Endothelial cell (in vitro differentiated cells): ENCODE measurements around the gene NOG. TPM values are rescaled to one million over a fixed set of nuclear protein-coding genes. Genes with fewer than 3 reads are reported as not detected.

Source experiments
- DNase-seq: peaks from one replicate; pipeline ENCODE4 v3.0.0; 2021; ENCODE audit warnings: low spot score
- H3K27ac Mint-ChIP-seq: one replicate; pipeline ENCODE4 v1.8.0; 2021; ENCODE audit warnings: mixed read lengths, inconsistent platforms; ENCODE audit not compliant: unreplicated experiment
- H3K27me3 Mint-ChIP-seq: one replicate; pipeline ENCODE4 v1.8.0; 2021; ENCODE audit warnings: mild to moderate bottlenecking, moderate library complexity, mixed read lengths, inconsistent platforms; ENCODE audit not compliant: unreplicated experiment
- H3K36me3 Mint-ChIP-seq: one replicate; pipeline ENCODE4 v1.8.0; 2021; ENCODE audit warnings: mild to moderate bottlenecking, low read depth, mixed read lengths, inconsistent platforms; ENCODE audit not compliant: unreplicated experiment
- H3K4me1 Mint-ChIP-seq: one replicate; pipeline ENCODE4 v1.8.0; 2021; ENCODE audit warnings: mild to moderate bottlenecking, mixed read lengths, inconsistent platforms; ENCODE audit not compliant: unreplicated experiment
- H3K4me3 Mint-ChIP-seq: one replicate; pipeline ENCODE4 v1.8.0; 2021; ENCODE audit warnings: mild to moderate bottlenecking, mixed read lengths, inconsistent platforms; ENCODE audit not compliant: unreplicated experiment
- H3K9me3 Mint-ChIP-seq: one replicate; pipeline ENCODE4 v1.8.0; 2021; ENCODE audit warnings: mixed read lengths, inconsistent platforms; ENCODE audit not compliant: unreplicated experiment
- CTCF ChIP-seq: fragments of 200-600 bp; sonication (generic); IDR thresholded peaks from one replicate; pipeline ENCODE4 v1.5.0; 2021; ENCODE audit warnings: antibody characterized with exemption; ENCODE audit not compliant: unreplicated experiment
- total RNA-seq: library from RNA; stranded (reverse); fragmentation: NEBNext Ultra II Directional; extraction: Animal tissue kit (Norgen Biotek cat#: 25700); gene quantifications from one replicate; pipeline ENCODE4 v1.2.1, GENCODE V29; 2021; ENCODE audit not compliant: unreplicated experiment

The NOG gene
- total RNA-seq, 1 donor from 2014 or later, result not detected

- H3K27me3 Mint-ChIP-seq, result peaks cover 2% of the 10 kb centered on the region
- no peaks in the 10 kb centered on the region for H3K4me1 Mint-ChIP-seq
- no peaks in the 10 kb centered on the region for H3K36me3 Mint-ChIP-seq
- H3K27ac Mint-ChIP-seq, result no peak overlapping the region
- no peak for DNase-seq
- H3K9me3 Mint-ChIP-seq, result no peaks in the 10 kb centered on the region
- TF ChIP-seq CTCF, result no peak
- no peak overlapping the region for H3K4me3 Mint-ChIP-seq
Measured at GRCh38 chr17:56604691-56605290, 11.3 kb downstream of the NOG start.

- Mint-ChIP-seq H3K27ac (no peak overlapping the region), H3K36me3 (no peaks in the 10 kb centered on the region), H3K9me3 (no peaks in the 10 kb centered on the region), H3K4me1 (no peaks in the 10 kb centered on the region), H3K27me3 (no peaks in the 10 kb centered on the region), H3K4me3 (no peak overlapping the region)
- DNase-seq, result no peak
- no peak for TF ChIP-seq CTCF
Measured at GRCh38 chr17:56608944-56609343, 15.4 kb downstream of the NOG start.

DNA sequence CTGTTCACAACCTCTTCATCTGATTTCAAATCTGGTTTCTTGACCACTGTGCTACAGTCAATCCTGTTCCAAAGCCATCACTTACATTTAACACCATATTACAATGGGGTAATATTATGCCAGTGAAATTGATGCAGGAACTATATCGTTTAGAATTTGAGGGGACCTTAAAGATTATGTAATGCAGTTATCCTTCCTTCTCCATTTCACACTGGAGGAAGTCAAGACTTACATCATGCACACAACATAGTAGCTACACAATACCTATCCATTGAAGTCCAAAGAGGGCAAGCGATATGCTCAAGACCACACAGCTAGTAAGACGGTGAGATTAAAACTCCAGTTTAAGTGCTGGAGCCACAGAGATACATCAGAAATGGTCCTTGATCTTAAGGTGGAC is 16.8 kb downstream of the NOG start:
- H3K4me1 Mint-ChIP-seq, result no peaks in the 10 kb centered on the region
- H3K27me3 Mint-ChIP-seq, result no peaks in the 10 kb centered on the region
- TF ChIP-seq CTCF, result no peak
- no peaks in the 10 kb centered on the region for H3K36me3 Mint-ChIP-seq
- H3K4me3 Mint-ChIP-seq, result no peak overlapping the region
- DNase-seq, result no peak
- no peaks in the 10 kb centered on the region for H3K9me3 Mint-ChIP-seq
- no peak overlapping the region for H3K27ac Mint-ChIP-seq

DNA sequence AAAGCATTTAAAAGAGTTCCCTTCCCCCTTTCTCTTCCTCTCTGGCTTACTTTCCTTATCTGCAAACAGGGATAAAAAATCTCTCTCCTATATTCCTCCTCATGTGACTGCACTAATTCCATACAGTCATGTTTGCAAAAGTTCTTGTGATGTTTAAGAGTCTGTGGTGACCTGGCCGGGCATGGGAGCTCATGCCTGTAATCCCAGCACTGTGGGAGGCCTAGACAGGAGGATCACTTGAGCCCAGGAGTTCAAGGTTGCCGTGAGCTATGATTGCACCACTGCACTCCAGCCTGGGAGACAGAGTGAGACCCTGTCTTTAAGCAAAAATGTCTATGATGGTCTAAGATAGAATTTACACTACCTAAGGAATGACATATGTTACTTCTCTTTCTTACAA is 19.6 kb downstream of the NOG start:
- no peak for TF ChIP-seq CTCF
- no peak for DNase-seq
- Mint-ChIP-seq H3K36me3 (no peaks in the 10 kb centered on the region), H3K27ac (no peak overlapping the region), H3K9me3 (no peaks in the 10 kb centered on the region), H3K4me1 (no peaks in the 10 kb centered on the region), H3K27me3 (peaks cover 2% of the 10 kb centered on the region), H3K4me3 (no peak overlapping the region)

- Mint-ChIP-seq H3K4me1 (no peaks in the 10 kb centered on the region), H3K36me3 (no peaks in the 10 kb centered on the region), H3K27me3 (peaks cover 2% of the 10 kb centered on the region), H3K9me3 (no peaks in the 10 kb centered on the region), H3K27ac (no peak overlapping the region), H3K4me3 (no peak overlapping the region)
- TF ChIP-seq CTCF, result no peak
- DNase-seq, result no peak
Measured at GRCh38 chr17:56614522-56614921, 21.0 kb downstream of the NOG start.
